H9 (cell line): ENCODE results near the gene ERFE. TPM values are rescaled to one million over a fixed set of nuclear protein-coding genes. Genes with fewer than 3 reads are reported as not detected.

ENCODE experiments used
- DNase-seq: peaks from one replicate; pipeline ENCODE4 v3.0.0-alpha.2; 2017
- H2AFZ ChIP-seq: one replicate; pipeline ENCODE4 v1.6.1; 2013; ENCODE audit warnings: mild to moderate bottlenecking, low read length, control low read depth, moderate library complexity
- H2AK5ac ChIP-seq: 2 replicates; pipeline ENCODE4 v1.6.1; 2013; ENCODE audit warnings: low read length, control low read depth, mixed read lengths; ENCODE audit not compliant: insufficient read length
- H2BK120ac ChIP-seq: one replicate; pipeline ENCODE4 v1.6.1; 2013; ENCODE audit warnings: low read depth, mild to moderate bottlenecking, low read length, control low read depth, inconsistent platforms; ENCODE audit not compliant: poor library complexity, severe bottlenecking
- H2BK12ac ChIP-seq: 2 replicates; pipeline ENCODE4 v1.6.1; 2013; ENCODE audit warnings: low read length, control low read depth, mixed read lengths, low read depth; ENCODE audit not compliant: insufficient read length
- H2BK15ac ChIP-seq: 2 replicates; pipeline ENCODE4 v1.6.1; 2013; ENCODE audit warnings: low read depth, low read length, control low read depth
- H2BK20ac ChIP-seq: one replicate; pipeline ENCODE4 v1.6.1; 2013; ENCODE audit warnings: low read depth, mild to moderate bottlenecking, low read length, control low read depth, inconsistent platforms; ENCODE audit not compliant: poor library complexity, severe bottlenecking
- H2BK5ac ChIP-seq: 2 replicates; pipeline ENCODE4 v1.6.1; 2013; ENCODE audit warnings: low read length, control low read depth, mixed read lengths; ENCODE audit not compliant: insufficient read length
- H3K14ac ChIP-seq: 2 replicates; pipeline ENCODE4 v1.6.1; 2013; ENCODE audit warnings: low read length, control low read depth; ENCODE audit not compliant: insufficient read depth
- H3K18ac ChIP-seq: 2 replicates; pipeline ENCODE4 v1.6.1; 2013; ENCODE audit warnings: low read depth, mild to moderate bottlenecking, mixed read lengths, low read length, control low read depth; ENCODE audit not compliant: insufficient read length
- H3K23ac ChIP-seq: 2 replicates; pipeline ENCODE4 v1.6.1; 2013; ENCODE audit warnings: low read length, control low read depth, mixed read lengths, low read depth; ENCODE audit not compliant: insufficient read length
- H3K23me2 ChIP-seq: 2 replicates; pipeline ENCODE4 v1.6.1; 2013; ENCODE audit warnings: low read depth, mild to moderate bottlenecking, mixed read lengths, low read length, control low read depth; ENCODE audit not compliant: insufficient read length, poor library complexity, severe bottlenecking
- H3K27ac ChIP-seq: 2 replicates; pipeline ENCODE4 v1.5.1; 2013; ENCODE audit warnings: low read length, control low read depth, mixed read lengths, low read depth; ENCODE audit not compliant: insufficient read length
- H3K27me3 ChIP-seq: 2 replicates; pipeline ENCODE4 v1.6.1; 2013; ENCODE audit warnings: low read length, control low read depth, inconsistent platforms; ENCODE audit not compliant: insufficient read depth
- H3K4ac ChIP-seq: 2 replicates; pipeline ENCODE4 v1.6.1; 2013; ENCODE audit warnings: low read depth, mild to moderate bottlenecking, control low read depth, inconsistent platforms, low read length, moderate library complexity
- H3K4me1 ChIP-seq: 2 replicates; pipeline ENCODE4 v1.6.1; 2013; ENCODE audit warnings: low read length, control low read depth, inconsistent platforms; ENCODE audit not compliant: insufficient read depth
- H3K4me2 ChIP-seq: 2 replicates; pipeline ENCODE4 v1.6.1; 2013; ENCODE audit warnings: low read length, control low read depth, mixed read lengths; ENCODE audit not compliant: insufficient read length, insufficient read depth
- H3K56ac ChIP-seq: 2 replicates; pipeline ENCODE4 v1.6.1; 2013; ENCODE audit warnings: low read depth, mild to moderate bottlenecking, mixed read lengths, low read length, control low read depth; ENCODE audit not compliant: insufficient read length
- H3K79me1 ChIP-seq: 2 replicates; pipeline ENCODE4 v1.6.1; 2013; ENCODE audit warnings: low read depth, mild to moderate bottlenecking, moderate library complexity, low read length, control low read depth, inconsistent platforms; ENCODE audit not compliant: insufficient read depth, poor library complexity, severe bottlenecking
- H3K79me2 ChIP-seq: 2 replicates; pipeline ENCODE4 v1.6.1; 2013; ENCODE audit warnings: low read length, control low read depth, inconsistent platforms; ENCODE audit not compliant: insufficient read depth
- H3K9ac ChIP-seq: 2 replicates; pipeline ENCODE4 v1.6.1; 2013; ENCODE audit warnings: low read length, control low read depth, mixed read lengths; ENCODE audit not compliant: insufficient read length; ENCODE audit errors: extremely low read depth
- H3K9me3 ChIP-seq: one replicate; pipeline ENCODE4 v1.6.1; 2013; ENCODE audit warnings: low read depth, low read length, inconsistent platforms; ENCODE audit not compliant: control insufficient read depth
- H3T11ph ChIP-seq: one replicate; pipeline ENCODE4 v1.6.1; 2013; ENCODE audit warnings: mild to moderate bottlenecking, low read length, control low read depth, inconsistent platforms
- H4K20me1 ChIP-seq: one replicate; pipeline ENCODE4 v1.6.1; 2013; ENCODE audit not compliant: control insufficient read depth, insufficient read length, insufficient read depth
- H4K5ac ChIP-seq: 2 replicates; pipeline ENCODE4 v1.6.1; 2013; ENCODE audit warnings: low read depth, mild to moderate bottlenecking, mixed read lengths, low read length, control low read depth; ENCODE audit not compliant: insufficient read length
- H4K8ac ChIP-seq: replicated peaks from 2 replicates; pipeline ENCODE4 v1.6.1; 2013; ENCODE audit warnings: low read length, control low read depth, mixed read lengths, low read depth; ENCODE audit not compliant: insufficient read length
- H4K91ac ChIP-seq: 2 replicates; pipeline ENCODE4 v1.6.1; 2013; ENCODE audit warnings: low read depth, mild to moderate bottlenecking, moderate library complexity, mixed read lengths, low read length, control low read depth; ENCODE audit not compliant: insufficient read length
- H3K27ac Mint-ChIP-seq, 3 experiments: 2 replicates in 2 of 3; 3 replicates in 1 of 3; pipeline ENCODE4 v1.8.0; 2020 to 2021; ENCODE audit warnings: mixed read lengths in 3 of 3, mild to moderate bottlenecking in 1 of 3, moderate library complexity in 1 of 3
- H3K27me3 Mint-ChIP-seq: 2 replicates; pipeline ENCODE4 v1.8.0; 2021; ENCODE audit warnings: low read depth, mild to moderate bottlenecking, moderate library complexity, mixed read lengths
- H3K36me3 Mint-ChIP-seq, 3 experiments: 2 replicates in 2 of 3; 3 replicates in 1 of 3; pipeline ENCODE4 v1.8.0; 2020 to 2021; ENCODE audit warnings: low read depth in 3 of 3, mixed read lengths in 3 of 3; ENCODE audit not compliant: insufficient read depth in 1 of 3
- H3K4me1 Mint-ChIP-seq, 2 experiments: 2 replicates each; pipeline ENCODE4 v1.8.0; 2020; ENCODE audit warnings: mixed read lengths in 2 of 2
- H3K4me3 Mint-ChIP-seq, 2 experiments: 2 replicates in 1 of 2; 3 replicates in 1 of 2; pipeline ENCODE4 v1.8.0; 2020 to 2021; ENCODE audit warnings: mild to moderate bottlenecking in 2 of 2, mixed read lengths in 2 of 2, moderate library complexity in 1 of 2
- H3K9me3 Mint-ChIP-seq, 2 experiments: 2 replicates in 1 of 2; 3 replicates in 1 of 2; pipeline ENCODE4 v1.8.0; 2020; ENCODE audit warnings: mild to moderate bottlenecking in 2 of 2, mixed read lengths in 2 of 2, moderate library complexity in 1 of 2
- CTCF ChIP-seq: fragments of 200-600 bp; sonication (generic); conservative IDR thresholded peaks from 3 replicates; pipeline ENCODE4 v1.8.0; 2021; ENCODE audit warnings: antibody characterized with exemption, mild to moderate bottlenecking
- WGBS: extraction: QIAGEN DNeasy Blood & Tissue Kit; methylation state at CpG from one replicate; pipeline ENCODE4 v1.1.7; 2013; ENCODE audit warnings: missing lambda C conversion rate, low lambda C conversion rate, mixed read lengths; ENCODE audit not compliant: insufficient read length; ENCODE audit errors: extremely low coverage; 5-methylcytosine and 5-hydroxymethylcytosine counted together
- total RNA-seq: library from RNA; stranded (reverse); gene quantifications from 2 replicates; pipeline ENCODE4 v1.2.1, GENCODE V29; 2021

The ERFE gene
- total RNA-seq, 1 experiment from 2014 or later = 2.1 TPM

- Histone ChIP-seq H3K4ac (no peak overlapping the region), H4K91ac (no peak overlapping the region), H4K20me1 (no peaks in the 10 kb centered on the region), H2BK15ac (no peak overlapping the region), H3K27ac (no peak overlapping the region), H3K79me1 (no peaks in the 10 kb centered on the region), H3K23me2 (no peaks in the 10 kb centered on the region), H3K9me3 (no peaks in the 10 kb centered on the region), H3K9ac (no peak overlapping the region), H2BK5ac (no peak overlapping the region), H3K23ac (no peak overlapping the region), H2AK5ac (no peak overlapping the region), H2AFZ (no peak overlapping the region), H4K8ac (no peak overlapping the region), H2BK120ac (no peak overlapping the region), H3K56ac (no peak overlapping the region), H3K4me1 (no peaks in the 10 kb centered on the region), H4K5ac (no peak overlapping the region), H3K79me2 (no peaks in the 10 kb centered on the region), H3K27me3 (no peaks in the 10 kb centered on the region), H3T11ph (no peak overlapping the region), H2BK20ac (no peak overlapping the region), H3K4me2 (no peak overlapping the region), H3K14ac (no peak overlapping the region), H3K18ac (no peak overlapping the region), H2BK12ac (no peak overlapping the region)
- Mint-ChIP-seq H3K27ac (no peak overlapping the region), H3K9me3 (no peaks in the 10 kb centered on the region; a peak in 1 of 5 replicates), H3K27me3 (no peaks in the 10 kb centered on the region; the same call in 1 of the 2 replicates), H3K36me3 (no peaks in the 10 kb centered on the region), H3K4me1 (no peaks in the 10 kb centered on the region), H3K4me3 (no peak overlapping the region)
- no peak for TF ChIP-seq CTCF
- no CpG with 5 or more reads among the region's 36 CpGs for WGBS
- DNase-seq = no peak
Measured at GRCh38 chr2:238127165-238128060, 31.4 kb upstream of the ERFE start.
